Fibroblast of lung (primary cell): ENCODE measurements around the gene DNM3. TPM values are rescaled to one million over a fixed set of nuclear protein-coding genes. Genes with fewer than 3 reads are reported as not detected.

Experiments
- DNase-seq, 2 donors: peaks; one replicate each; pipeline versions ENCODE4 v3.0.0 to v3.0.0-alpha.2; 2010; ENCODE audit warnings: low read depth in 2 of 2
- H2AFZ ChIP-seq: 2 replicates; pipeline ENCODE4 v1.5.1; 2012; ENCODE audit warnings: low read length, control low read depth, inconsistent platforms
- H3K27ac ChIP-seq: 2 replicates; pipeline ENCODE4 v1.5.1; 2011; ENCODE audit warnings: low read length, control low read depth; ENCODE audit not compliant: insufficient read depth
- H3K27me3 ChIP-seq: 2 replicates; pipeline ENCODE4 v1.5.1; 2011; ENCODE audit warnings: mild to moderate bottlenecking, low read length; ENCODE audit not compliant: control insufficient read depth, insufficient read depth
- H3K36me3 ChIP-seq: 2 replicates; pipeline ENCODE4 v1.5.1; 2011; ENCODE audit warnings: low read length; ENCODE audit not compliant: control insufficient read depth, insufficient read depth
- H3K4me1 ChIP-seq: 2 replicates; pipeline ENCODE4 v1.5.1; 2011; ENCODE audit warnings: low read length; ENCODE audit not compliant: control insufficient read depth, insufficient read depth; ENCODE audit errors: extremely low read depth
- H3K4me2 ChIP-seq: 2 replicates; pipeline ENCODE4 v1.5.1; 2011; ENCODE audit warnings: low read length, control low read depth; ENCODE audit not compliant: insufficient read depth; ENCODE audit errors: extremely low read depth
- H3K4me3 ChIP-seq, 4 experiments: fragments of 200-600 bp in 1 of 4; sonication (generic) in 1 of 4; replicated peaks in 1 of 4; 2 replicates each; pipeline ENCODE4 v1.5.1; 2011 to 2016; ENCODE audit warnings: low read length in 4 of 4, low read depth in 3 of 4, mild to moderate bottlenecking in 3 of 4, control low read depth in 2 of 4, inconsistent platforms in 1 of 4, mixed read lengths in 1 of 4; ENCODE audit not compliant: insufficient read depth in 1 of 4; ENCODE audit errors: control extremely low read depth in 1 of 4
- H3K79me2 ChIP-seq: 2 replicates; pipeline ENCODE4 v1.5.1; 2012; ENCODE audit warnings: mild to moderate bottlenecking, low read length, inconsistent platforms; ENCODE audit not compliant: control insufficient read depth, insufficient read depth
- H3K9ac ChIP-seq: 2 replicates; pipeline ENCODE4 v1.5.1; 2011; ENCODE audit warnings: mild to moderate bottlenecking, low read length, control low read depth; ENCODE audit not compliant: insufficient read depth
- H3K9me3 ChIP-seq: 2 replicates; pipeline ENCODE4 v1.5.1; 2012; ENCODE audit warnings: low read depth, low read length; ENCODE audit not compliant: control insufficient read depth, insufficient read depth
- H4K20me1 ChIP-seq: 2 replicates; pipeline ENCODE4 v1.5.1; 2011; ENCODE audit warnings: low read length; ENCODE audit not compliant: control insufficient read depth, insufficient read depth; ENCODE audit errors: extremely low read depth
- EZH2 ChIP-seq: IDR thresholded peaks from 2 replicates; pipeline ENCODE4 v1.5.1; 2012; ENCODE audit warnings: low read length, control low read depth, mild to moderate bottlenecking; ENCODE audit errors: missing control alignments
- polyA plus RNA-seq, 2 donors: library from polyadenylated mRNA; depleted of rRNA in 1 of 2; stranded (reverse) in 1 of 2; unstranded in 1 of 2; fragments of >200 nt; gene quantifications; 2 replicates each; pipeline ENCODE4 v1.2.1, GENCODE V29; 2011 to 2012; ENCODE audit warnings: missing spikeins in 1 of 2
- total RNA-seq: library from RNA; depleted of rRNA; stranded (reverse); fragments of >200 nt; gene quantifications from 2 replicates; pipeline ENCODE4 v1.2.1, GENCODE V29; 2014
- TF ChIP-seq, protein P1 (sequence below), 2 donors: IDR thresholded peaks in 1 of 2; conservative IDR thresholded peaks in 1 of 2; 1 replicate in 1 of 2; 2 replicates in 1 of 2; pipeline ENCODE4 v1.5.1; 2011 to 2012; ENCODE audit warnings: low read length in 2 of 2, control low read depth in 1 of 2, inconsistent platforms in 1 of 2, low read depth in 1 of 2, mild to moderate bottlenecking in 1 of 2

DNM3 gene
- total and polyA plus RNA-seq, 2 donors (not counting 1 experiment from before 2014, with no cell fraction given) = 1.6 to 3.6 TPM

DNA sequence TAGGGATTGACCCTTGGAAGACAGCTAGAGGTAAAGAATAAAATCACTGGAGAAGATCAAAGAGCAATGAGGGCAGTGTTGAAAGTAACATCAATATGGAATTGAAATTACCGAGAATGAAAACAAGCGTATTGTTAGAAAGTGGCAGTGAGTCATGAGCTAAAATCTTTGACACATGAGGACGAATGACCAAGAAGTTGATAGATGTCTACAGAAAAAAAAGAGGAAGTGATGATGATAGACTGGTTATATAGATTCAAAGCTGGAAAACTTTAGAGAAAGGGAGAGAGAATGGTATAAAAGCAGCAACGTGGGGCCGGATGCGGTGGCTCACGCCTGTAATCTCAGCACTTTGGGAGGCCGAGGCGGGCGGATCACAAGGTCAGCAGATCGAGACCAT lies 12.5 kb upstream of the DNM3 start:
- no peak overlapping the region for H3K4me2 ChIP-seq
- no peak overlapping the region for H3K27ac ChIP-seq
- H3K9me3 ChIP-seq = no peaks in the 10 kb centered on the region
- no peak for DNase-seq
- H4K20me1 ChIP-seq = no peaks in the 10 kb centered on the region
- H3K4me1 ChIP-seq = no peaks in the 10 kb centered on the region
- TF ChIP-seq, protein P1, sequence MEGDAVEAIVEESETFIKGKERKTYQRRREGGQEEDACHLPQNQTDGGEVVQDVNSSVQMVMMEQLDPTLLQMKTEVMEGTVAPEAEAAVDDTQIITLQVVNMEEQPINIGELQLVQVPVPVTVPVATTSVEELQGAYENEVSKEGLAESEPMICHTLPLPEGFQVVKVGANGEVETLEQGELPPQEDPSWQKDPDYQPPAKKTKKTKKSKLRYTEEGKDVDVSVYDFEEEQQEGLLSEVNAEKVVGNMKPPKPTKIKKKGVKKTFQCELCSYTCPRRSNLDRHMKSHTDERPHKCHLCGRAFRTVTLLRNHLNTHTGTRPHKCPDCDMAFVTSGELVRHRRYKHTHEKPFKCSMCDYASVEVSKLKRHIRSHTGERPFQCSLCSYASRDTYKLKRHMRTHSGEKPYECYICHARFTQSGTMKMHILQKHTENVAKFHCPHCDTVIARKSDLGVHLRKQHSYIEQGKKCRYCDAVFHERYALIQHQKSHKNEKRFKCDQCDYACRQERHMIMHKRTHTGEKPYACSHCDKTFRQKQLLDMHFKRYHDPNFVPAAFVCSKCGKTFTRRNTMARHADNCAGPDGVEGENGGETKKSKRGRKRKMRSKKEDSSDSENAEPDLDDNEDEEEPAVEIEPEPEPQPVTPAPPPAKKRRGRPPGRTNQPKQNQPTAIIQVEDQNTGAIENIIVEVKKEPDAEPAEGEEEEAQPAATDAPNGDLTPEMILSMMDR (conservative IDR thresholded peaks at IDR 0.05 in 1 of 2, IDR thresholded peaks at IDR 0.05 in 1 of 2; ENCODE audit: low read depth in 1 of 2, low read length in 2 of 2) = no peak
- TF ChIP-seq EZH2 = no peak
- no peaks in the 10 kb centered on the region for H3K36me3 ChIP-seq
- H3K9ac ChIP-seq = no peak overlapping the region
- H3K27me3 ChIP-seq = no peaks in the 10 kb centered on the region
- no peak overlapping the region for H2AFZ ChIP-seq
- no peak overlapping the region for H3K4me3 ChIP-seq
- H3K79me2 ChIP-seq = no peaks in the 10 kb centered on the region

DNA sequence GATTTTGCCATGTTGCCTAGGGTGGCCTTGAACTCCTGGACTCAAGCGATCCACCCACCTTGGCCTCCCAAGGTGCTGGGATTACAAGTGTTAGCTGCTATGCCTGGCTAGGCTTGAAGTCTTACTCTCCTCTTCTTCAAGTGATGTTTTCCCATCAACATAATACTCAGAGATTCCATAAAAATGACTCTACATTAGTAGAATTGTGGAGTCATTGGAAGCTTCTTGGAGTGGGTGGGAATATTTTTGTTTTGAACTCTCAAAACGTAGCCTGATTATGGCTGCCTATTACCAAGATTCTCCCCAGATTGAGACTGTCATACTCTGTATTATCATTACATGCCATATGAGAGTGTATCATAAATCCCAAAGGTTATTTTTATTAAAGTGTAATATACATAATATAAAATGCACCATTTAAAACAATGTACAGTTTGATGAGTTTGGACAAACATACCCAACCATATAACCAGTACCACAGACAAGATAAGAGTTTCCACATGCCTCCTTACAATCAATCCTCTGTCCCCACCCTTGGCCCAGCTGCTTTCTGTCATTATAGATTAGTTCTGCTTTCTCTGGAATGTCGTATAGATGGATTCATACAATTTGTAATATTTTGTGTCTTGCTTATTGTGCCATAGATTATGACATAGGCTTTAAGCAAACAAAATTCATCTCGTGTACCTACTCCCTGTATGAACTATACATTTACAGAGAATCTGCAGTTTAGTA lies 8.0 kb upstream of the DNM3 start:
- H3K9ac ChIP-seq = no peak overlapping the region
- no peaks in the 10 kb centered on the region for H3K4me1 ChIP-seq
- DNase-seq = peak in 1 of 2 donors; percentile 24
- H3K4me2 ChIP-seq = no peak overlapping the region
- TF ChIP-seq EZH2 = no peak
- TF ChIP-seq, protein P1 (conservative IDR thresholded peaks at IDR 0.05 in 1 of 2, IDR thresholded peaks at IDR 0.05 in 1 of 2; ENCODE audit: low read depth in 1 of 2, low read length in 2 of 2) = no peak
- H2AFZ ChIP-seq = no peak overlapping the region
- no peaks in the 10 kb centered on the region for H3K27me3 ChIP-seq
- H3K4me3 ChIP-seq = no peak overlapping the region
- no peaks in the 10 kb centered on the region for H4K20me1 ChIP-seq
- H3K9me3 ChIP-seq = no peaks in the 10 kb centered on the region
- H3K36me3 ChIP-seq = no peaks in the 10 kb centered on the region
- H3K27ac ChIP-seq = no peak overlapping the region
- no peaks in the 10 kb centered on the region for H3K79me2 ChIP-seq

DNA sequence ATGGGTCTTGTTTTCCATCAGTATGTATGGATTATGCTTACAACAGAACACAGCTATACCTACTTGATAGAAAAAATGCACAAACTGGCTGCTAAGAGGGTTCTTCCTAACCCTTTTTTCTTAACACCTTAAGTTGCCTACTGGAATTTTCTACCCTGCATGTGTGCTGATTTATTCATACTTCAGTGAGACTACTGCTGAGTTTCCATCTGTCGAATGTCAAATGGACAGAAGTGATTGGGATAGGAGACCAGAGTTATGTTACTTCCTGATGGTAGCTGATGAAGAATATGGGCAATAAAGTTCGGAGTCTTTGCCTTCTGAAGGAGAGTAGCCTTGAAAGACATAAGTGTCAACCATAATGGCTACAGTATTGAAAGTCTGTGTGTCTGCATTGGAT lies 6.5 kb upstream of the DNM3 start:
- Histone ChIP-seq H3K9ac (no peak overlapping the region), H3K4me3 (no peak overlapping the region), H2AFZ (no peak overlapping the region), H3K79me2 (no peaks in the 10 kb centered on the region), H3K9me3 (no peaks in the 10 kb centered on the region), H3K4me2 (no peak overlapping the region), H3K36me3 (no peaks in the 10 kb centered on the region), H4K20me1 (no peaks in the 10 kb centered on the region), H3K27me3 (no peaks in the 10 kb centered on the region), H3K27ac (no peak overlapping the region), H3K4me1 (no peaks in the 10 kb centered on the region)
- no peak for DNase-seq
- TF ChIP-seq EZH2 = no peak
- TF ChIP-seq, protein P1 (conservative IDR thresholded peaks at IDR 0.05 in 1 of 2, IDR thresholded peaks at IDR 0.05 in 1 of 2; ENCODE audit: low read depth in 1 of 2, low read length in 2 of 2) = no peak
